ENCODE data around the gene LUC7L2.

Gene LUC7L2

GRCh38 chr7:139365336-139365735 is 5.6 kb downstream of the LUC7L2 start:
- peaks cover 97% of the 10 kb centered on the region for H3K36me3 Mint-ChIP-seq
- peak overlapping the region; percentile 4 for H3K27ac Mint-ChIP-seq
- H3K4me3 Mint-ChIP-seq: no peak overlapping the region
- no peaks in the 10 kb centered on the region for H3K9me3 Mint-ChIP-seq
- H3K4me1 Mint-ChIP-seq: peaks cover 45% of the 10 kb centered on the region
- ATAC-seq: no peak
- DNase-seq (ENCODE audit: low spot score in 2 of 2): no peak

GRCh38 chr7:139366400-139366799 is 6.7 kb downstream of the LUC7L2 start:
- H3K27ac Mint-ChIP-seq: no peak overlapping the region
- DNase-seq (ENCODE audit: low spot score in 2 of 2) (no peak), ATAC-seq (no peak)
- no peaks in the 10 kb centered on the region for H3K9me3 Mint-ChIP-seq
- H3K4me1 Mint-ChIP-seq: peaks cover 56% of the 10 kb centered on the region
- peaks cover 97% of the 10 kb centered on the region for H3K36me3 Mint-ChIP-seq
- H3K4me3 Mint-ChIP-seq: no peak overlapping the region

DNA sequence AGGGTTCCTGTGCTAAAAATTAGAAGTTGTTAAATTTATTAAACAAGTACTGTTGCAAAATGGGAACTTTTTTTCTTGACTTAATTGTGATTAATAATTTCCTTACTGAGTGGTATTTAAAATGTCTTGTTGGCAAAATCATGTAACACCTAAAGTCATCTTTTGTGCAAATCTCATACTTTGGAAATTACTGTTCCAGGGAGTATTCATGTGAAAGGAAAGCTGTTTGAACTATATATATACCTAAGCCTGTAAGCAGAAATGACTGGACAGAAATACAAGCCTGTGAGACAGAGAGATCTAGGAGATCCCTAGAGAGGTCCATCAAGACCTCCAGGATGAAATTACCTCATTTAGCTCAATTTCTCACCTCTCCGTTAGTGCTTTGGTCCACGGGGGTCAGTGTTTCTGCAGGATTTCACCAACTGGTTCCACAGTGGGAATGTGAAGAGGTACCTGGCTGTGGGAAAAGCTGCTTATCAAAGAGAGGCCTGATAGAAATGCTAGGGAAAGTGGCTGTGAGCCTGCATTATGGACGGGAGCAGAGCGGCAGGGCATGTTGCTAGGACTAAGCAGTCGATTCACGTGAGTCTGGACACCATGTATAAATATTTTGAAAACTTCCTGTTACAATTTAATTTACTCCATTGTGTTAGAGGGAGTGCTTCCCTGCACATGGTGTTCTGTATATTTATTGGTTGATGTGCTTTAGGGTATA is 7.9 kb downstream of the LUC7L2 start:
- H3K4me3 Mint-ChIP-seq: no peak overlapping the region
- H3K9me3 Mint-ChIP-seq: no peaks in the 10 kb centered on the region
- peaks cover 99% of the 10 kb centered on the region for H3K36me3 Mint-ChIP-seq
- H3K27ac Mint-ChIP-seq: peak overlapping the region; percentile 50
- ATAC-seq: peak; percentile 83
- no peak for DNase-seq (ENCODE audit: low spot score in 2 of 2)
- peaks cover 62% of the 10 kb centered on the region for H3K4me1 Mint-ChIP-seq

- no peak for ATAC-seq
- H3K27ac Mint-ChIP-seq: peak overlapping the region; percentile 76
- peaks cover 56% of the 10 kb centered on the region for H3K4me1 Mint-ChIP-seq
- peaks cover 98% of the 10 kb centered on the region for H3K36me3 Mint-ChIP-seq
- DNase-seq (ENCODE audit: low spot score in 2 of 2): no peak
- no peaks in the 10 kb centered on the region for H3K9me3 Mint-ChIP-seq
- no peak overlapping the region for H3K4me3 Mint-ChIP-seq
Measured at GRCh38 chr7:139370301-139370942, 10.7 kb downstream of the LUC7L2 start.

GRCh38 chr7:139370943-139371313 is 11.2 kb downstream of the LUC7L2 start:
- Mint-ChIP-seq H3K4me1 (peaks cover 55% of the 10 kb centered on the region), H3K27ac (peak overlapping the region; percentile 76), H3K9me3 (no peaks in the 10 kb centered on the region), H3K4me3 (no peak overlapping the region), H3K36me3 (peaks cover 98% of the 10 kb centered on the region)
- no peak for ATAC-seq
- no peak for DNase-seq (ENCODE audit: low spot score in 2 of 2)

DNA sequence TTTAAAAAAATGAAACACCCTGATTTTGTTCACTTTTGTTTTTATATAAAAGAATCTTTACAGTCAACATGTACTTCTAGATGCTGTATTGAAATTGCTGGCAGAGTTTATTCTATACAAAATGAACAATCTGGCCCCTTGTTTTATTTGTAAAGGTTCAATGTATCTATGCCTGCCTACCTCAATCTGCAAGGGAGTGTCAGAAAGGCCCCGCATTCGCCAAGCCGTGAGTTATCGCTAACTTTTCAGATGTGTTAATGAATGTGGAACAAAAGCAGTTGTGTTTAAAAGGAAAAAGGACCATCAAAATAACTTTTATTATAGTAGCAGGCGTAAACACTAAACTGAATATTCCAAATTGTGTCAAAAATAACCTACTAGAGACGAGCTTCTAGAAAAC is 14.6 kb downstream of the LUC7L2 start:
- Mint-ChIP-seq H3K27ac (no peak overlapping the region), H3K9me3 (no peaks in the 10 kb centered on the region), H3K4me1 (peaks cover 42% of the 10 kb centered on the region), H3K36me3 (peaks cover 99% of the 10 kb centered on the region), H3K4me3 (no peak overlapping the region)
- ATAC-seq (no peak), DNase-seq (ENCODE audit: low spot score in 2 of 2) (no peak)

- Mint-ChIP-seq H3K9me3 (no peaks in the 10 kb centered on the region), H3K36me3 (peaks cover 100% of the 10 kb centered on the region), H3K4me3 (no peak overlapping the region), H3K27ac (no peak overlapping the region), H3K4me1 (no peaks in the 10 kb centered on the region)
- ATAC-seq: no peak
- no peak for DNase-seq (ENCODE audit: low spot score in 2 of 2)
Measured at GRCh38 chr7:139382439-139382838, 22.7 kb downstream of the LUC7L2 start.

DNA sequence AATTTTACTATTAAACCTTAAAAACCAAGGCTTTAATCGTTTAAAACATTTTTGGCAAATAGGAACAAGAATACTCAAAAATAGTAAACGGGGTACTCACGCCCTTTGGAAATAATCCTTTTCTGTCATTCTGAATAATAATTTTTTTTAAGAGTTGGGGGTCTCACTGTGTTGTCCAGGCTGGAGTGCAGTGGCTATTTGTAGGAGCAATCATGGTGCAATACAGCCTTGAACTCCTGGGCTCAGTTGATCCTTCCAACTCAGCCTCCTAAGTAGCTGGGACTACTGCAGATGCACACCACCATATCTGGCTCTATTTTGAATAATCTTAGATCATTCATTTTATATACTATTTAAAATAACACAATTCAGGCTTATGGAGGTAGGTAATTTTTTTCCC is 24.9 kb downstream of the LUC7L2 start:
- Mint-ChIP-seq H3K27ac (no peak overlapping the region), H3K4me1 (peaks cover 14% of the 10 kb centered on the region), H3K36me3 (peaks cover 100% of the 10 kb centered on the region), H3K9me3 (no peaks in the 10 kb centered on the region), H3K4me3 (no peak overlapping the region)
- DNase-seq (ENCODE audit: low spot score in 2 of 2) (no peak), ATAC-seq (no peak)

- H3K4me3 Mint-ChIP-seq: no peak overlapping the region
- H3K36me3 Mint-ChIP-seq: peaks cover 100% of the 10 kb centered on the region
- H3K9me3 Mint-ChIP-seq: no peaks in the 10 kb centered on the region
- no peak for DNase-seq (ENCODE audit: low spot score in 2 of 2)
- H3K4me1 Mint-ChIP-seq: peaks cover 14% of the 10 kb centered on the region
- no peak overlapping the region for H3K27ac Mint-ChIP-seq
- no peak for ATAC-seq
Measured at GRCh38 chr7:139387594-139387993, 27.9 kb downstream of the LUC7L2 start.

- DNase-seq (ENCODE audit: low spot score in 2 of 2) (no peak), ATAC-seq (no peak)
- Mint-ChIP-seq H3K36me3 (peaks cover 100% of the 10 kb centered on the region), H3K4me1 (peaks cover 15% of the 10 kb centered on the region), H3K4me3 (no peak overlapping the region), H3K9me3 (no peaks in the 10 kb centered on the region), H3K27ac (no peak overlapping the region)
Measured at GRCh38 chr7:139389091-139389490, 29.4 kb downstream of the LUC7L2 start.

DNA sequence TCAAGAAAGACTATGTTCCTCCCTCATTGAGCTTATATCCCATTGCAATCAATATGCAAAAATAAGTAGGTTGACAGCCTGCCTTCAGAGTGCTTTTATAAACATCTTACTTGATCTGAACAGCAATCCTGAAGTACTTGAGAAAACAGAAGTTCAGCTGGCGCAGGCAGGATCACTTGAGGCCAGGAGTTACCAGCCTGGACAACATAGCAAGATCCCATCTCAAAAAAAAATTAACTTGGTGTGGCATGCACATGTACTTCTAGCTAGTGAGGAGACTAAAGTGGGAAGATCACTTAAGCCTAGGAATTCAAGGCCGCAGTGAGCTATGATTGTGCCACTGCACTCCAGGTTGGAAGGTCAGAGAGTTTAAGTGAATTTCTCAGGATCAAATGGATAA is 30.1 kb downstream of the LUC7L2 start:
- Mint-ChIP-seq H3K4me3 (no peak overlapping the region), H3K9me3 (no peaks in the 10 kb centered on the region), H3K4me1 (peaks cover 22% of the 10 kb centered on the region), H3K36me3 (peaks cover 100% of the 10 kb centered on the region), H3K27ac (no peak overlapping the region)
- ATAC-seq: no peak
- DNase-seq (ENCODE audit: low spot score in 2 of 2): no peak

DNA sequence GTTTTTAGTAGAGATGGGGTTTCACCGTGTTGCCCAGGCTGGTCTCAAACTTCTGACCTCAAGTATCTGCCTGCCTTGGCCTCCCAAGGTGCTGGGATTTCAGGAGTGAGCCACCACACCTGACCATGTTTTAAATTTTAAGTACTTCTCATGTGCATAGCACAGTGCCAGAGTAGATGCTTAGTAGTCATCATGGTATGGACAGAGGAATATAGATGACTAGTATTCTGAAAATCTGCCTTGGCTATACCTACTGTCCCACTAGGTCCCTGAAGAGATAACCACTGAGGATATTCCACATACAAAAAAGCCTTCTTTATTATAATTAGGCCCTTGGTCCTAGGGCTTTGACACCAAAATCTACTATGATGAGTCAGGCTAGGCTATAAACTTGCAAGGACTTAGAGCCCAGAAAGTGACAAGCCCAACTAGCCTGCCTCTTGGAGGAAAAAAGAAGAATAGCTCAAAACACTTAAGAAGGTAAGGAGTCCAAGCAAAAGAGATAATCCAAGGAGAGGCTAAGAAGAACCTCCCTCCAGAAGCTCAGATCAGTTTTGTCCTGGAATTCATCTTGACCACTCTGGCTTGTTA is 34.0 kb downstream of the LUC7L2 start:
- ATAC-seq (no peak), DNase-seq (ENCODE audit: low spot score in 2 of 2) (no peak)
- Mint-ChIP-seq H3K27ac (no peak overlapping the region), H3K4me1 (peaks cover 21% of the 10 kb centered on the region), H3K4me3 (no peak overlapping the region), H3K36me3 (peaks cover 100% of the 10 kb centered on the region), H3K9me3 (no peaks in the 10 kb centered on the region)

DNA sequence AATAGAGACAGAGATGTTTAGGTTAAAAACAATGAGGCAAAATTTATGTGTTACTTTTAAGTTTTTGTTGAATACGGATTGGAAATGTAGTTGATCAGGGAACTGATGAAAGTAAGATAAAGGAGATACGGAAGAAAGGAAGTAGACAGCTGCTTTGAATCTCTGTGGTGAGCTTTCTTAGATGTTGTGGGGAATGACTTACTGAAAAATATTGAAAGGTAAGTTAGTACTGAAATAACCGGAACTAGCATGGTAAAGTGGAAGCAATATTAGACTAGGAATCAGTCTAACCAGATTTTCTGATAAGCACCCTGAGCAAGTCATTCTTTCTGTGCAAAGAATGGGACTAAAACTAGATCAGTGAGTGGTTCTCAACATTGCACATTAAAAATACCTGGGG is 34.8 kb downstream of the LUC7L2 start:
- H3K36me3 Mint-ChIP-seq: peaks cover 100% of the 10 kb centered on the region

GRCh38 chr7:139396323-139396951 is 36.7 kb downstream of the LUC7L2 start:
- Mint-ChIP-seq H3K4me1 (peaks cover 14% of the 10 kb centered on the region), H3K9me3 (no peaks in the 10 kb centered on the region), H3K4me3 (no peak overlapping the region), H3K27ac (no peak overlapping the region), H3K36me3 (peaks cover 100% of the 10 kb centered on the region)
- no peak for ATAC-seq
- DNase-seq (ENCODE audit: low spot score in 2 of 2): no peak

More for the DNA sequence above, 34.8 kb downstream of the LUC7L2 start:
- Mint-ChIP-seq H3K9me3 (no peaks in the 10 kb centered on the region), H3K4me3 (no peak overlapping the region), H3K27ac (peak overlapping the region; percentile 20), H3K4me1 (peaks cover 15% of the 10 kb centered on the region)
- no peak for DNase-seq (ENCODE audit: low spot score in 2 of 2)
- ATAC-seq: no peak

- ATAC-seq (no peak), DNase-seq (ENCODE audit: low spot score in 2 of 2) (no peak)
- peaks cover 14% of the 10 kb centered on the region for H3K4me1 Mint-ChIP-seq
- peak overlapping the region; percentile 20 for H3K27ac Mint-ChIP-seq
- no peaks in the 10 kb centered on the region for H3K9me3 Mint-ChIP-seq
- peaks cover 100% of the 10 kb centered on the region for H3K36me3 Mint-ChIP-seq
- no peak overlapping the region for H3K4me3 Mint-ChIP-seq
Measured at GRCh38 chr7:139397192-139397591, 37.5 kb downstream of the LUC7L2 start.

- Mint-ChIP-seq H3K4me3 (no peak overlapping the region), H3K27ac (no peak overlapping the region), H3K9me3 (no peaks in the 10 kb centered on the region), H3K36me3 (peaks cover 100% of the 10 kb centered on the region), H3K4me1 (no peaks in the 10 kb centered on the region)
- DNase-seq (ENCODE audit: low spot score in 2 of 2): no peak
- ATAC-seq: no peak
Measured at GRCh38 chr7:139403601-139404000, 43.9 kb downstream of the LUC7L2 start.

Measured in stimulated activated effector memory CD8-positive, alpha-beta T cell treated with anti-CD3 and anti-CD28 coated beads, Interleukin-12 subunit alpha, Interleukin-12 subunit beta, amount 100 ng/mL, for 72 hours (primary cell).